DMS 273 (cell line): Measurements from ENCODE around the gene OR8D2.
"Not testable (repeated sequence)": the region's sequence is repeated elsewhere in the genome, so short reads cannot be mapped to it uniquely, and the experiment has no call there.

ENCODE experiments used
- DNase-seq: peaks from one replicate; lab custom pipeline; 2025; ENCODE audit not compliant: unreplicated experiment; lab: John Stamatoyannopoulos, UW

The OR8D2 gene

DNA sequence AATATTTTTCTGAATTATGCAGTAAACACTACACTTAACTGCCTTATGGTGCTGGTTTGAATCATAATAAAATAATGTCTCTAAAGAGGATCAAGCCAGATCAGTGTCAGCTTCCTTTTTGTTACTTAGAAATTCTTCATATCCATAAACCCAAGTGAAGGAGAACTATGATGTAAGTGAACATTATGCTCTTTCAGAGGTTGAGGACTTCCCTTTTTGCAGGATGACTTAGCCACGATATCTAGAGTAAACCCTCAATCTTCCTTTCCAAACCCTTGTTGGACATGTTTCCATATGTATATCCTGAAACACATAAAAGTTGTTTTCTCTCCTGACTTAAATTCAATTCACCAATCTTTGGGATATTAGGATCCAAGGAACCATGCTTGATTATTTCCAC is 25.3 kb downstream of the OR8D2 start:
- DNase-seq, result no peak

DNA sequence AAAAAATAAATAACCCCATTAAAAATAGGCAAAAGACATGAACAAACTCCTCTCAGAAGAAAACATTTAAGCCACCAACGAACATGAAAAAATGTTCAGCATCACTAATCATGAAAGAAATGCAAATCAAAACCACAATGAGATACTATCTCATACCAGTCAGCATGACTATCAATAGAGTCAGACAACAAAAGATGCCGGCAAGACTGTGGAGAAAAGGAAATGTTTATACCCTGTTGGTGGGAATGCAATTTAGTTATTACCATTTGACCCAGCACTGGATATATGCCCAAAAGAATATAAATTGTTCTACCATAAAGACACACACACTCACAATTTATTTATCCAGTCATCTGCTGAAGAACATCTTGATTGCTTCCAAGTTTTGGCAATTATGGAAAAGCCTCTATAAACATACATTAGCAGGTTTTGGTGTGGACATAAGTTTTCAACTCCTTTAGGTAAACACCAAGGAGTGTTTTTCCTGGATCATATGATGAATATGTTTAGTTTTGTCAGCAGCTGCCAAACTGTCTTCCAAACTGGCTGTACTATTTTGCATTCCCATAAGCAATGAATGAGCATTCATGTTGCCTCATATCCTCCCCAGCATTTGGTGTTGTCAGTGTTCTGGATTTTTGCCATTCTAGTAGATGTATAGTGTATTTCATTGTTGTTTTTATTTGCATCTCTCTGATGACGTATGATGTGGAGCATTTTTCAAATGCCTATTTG is 34.2 kb downstream of the OR8D2 start:
- no peak for DNase-seq

GRCh38 chr11:124278261-124278660 is 41.7 kb downstream of the OR8D2 start:
- DNase-seq, result no peak

GRCh38 chr11:124277804-124278203 is 42.2 kb downstream of the OR8D2 start:
- DNase-seq, result peak; percentile 2

GRCh38 chr11:124277207-124277606 is 42.8 kb downstream of the OR8D2 start:
- DNase-seq, result no peak

DNA sequence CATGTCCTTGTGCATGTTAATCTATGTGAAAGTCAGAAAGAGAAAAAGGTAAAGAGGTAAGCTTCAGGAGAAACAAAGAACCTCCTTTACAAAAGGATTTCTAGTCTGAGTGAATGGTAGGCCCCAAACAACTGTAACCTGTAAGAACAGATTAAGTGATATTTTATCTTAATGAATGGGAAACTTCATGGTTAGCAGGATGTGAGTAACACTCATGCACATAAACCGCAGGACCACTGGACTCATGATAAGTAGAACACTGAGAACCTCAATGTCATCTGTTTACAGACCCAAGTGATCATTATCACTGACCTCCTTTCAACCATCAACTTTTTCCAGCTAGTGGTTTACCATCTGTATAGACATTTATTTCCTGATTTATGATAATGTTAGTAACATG is 43.9 kb downstream of the OR8D2 start:
- no peak for DNase-seq

DNA sequence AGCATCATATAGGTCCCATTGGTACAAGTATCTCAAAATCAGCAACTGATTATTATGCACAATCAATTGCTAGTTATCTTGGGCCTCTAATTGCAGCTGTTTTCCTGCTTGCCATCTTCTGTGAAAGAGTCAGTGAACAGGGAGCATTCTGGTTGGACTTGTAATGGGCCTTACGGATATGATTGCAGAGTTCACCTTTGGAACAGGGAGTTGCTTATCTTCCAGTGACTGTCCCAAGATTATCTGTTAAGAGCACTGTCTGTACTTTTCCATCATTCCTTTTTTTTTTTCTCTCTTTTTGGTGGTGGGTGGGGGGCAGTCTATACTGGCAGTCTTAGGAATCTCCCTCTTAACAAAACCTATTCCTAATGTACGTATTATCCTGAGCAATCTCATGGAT is 46.0 kb downstream of the OR8D2 start:
- DNase-seq, result no peak

DNA sequence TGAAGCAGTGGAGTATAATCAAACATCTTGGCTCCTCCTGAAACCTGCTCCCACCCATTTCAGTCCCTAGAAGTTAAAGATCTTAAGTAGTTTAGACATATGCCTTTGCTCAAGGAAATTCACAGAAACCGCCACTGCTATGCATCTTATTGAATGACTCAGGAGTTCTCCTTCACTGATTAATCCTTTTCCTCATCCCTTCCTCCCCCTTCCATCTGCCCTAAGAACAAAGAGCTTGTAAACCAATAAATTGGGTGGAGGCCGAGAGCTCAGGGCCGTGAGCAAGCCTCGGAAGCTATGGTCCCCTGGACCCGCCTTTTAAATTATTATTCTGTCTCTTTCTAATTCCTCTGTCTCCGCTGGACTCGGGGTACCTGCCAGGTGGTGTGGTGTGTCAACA is 49.1 kb downstream of the OR8D2 start:
- DNase-seq, result not testable (repeated sequence)
